K562 (cell line): ENCODE results near the gene ZSWIM6. TPM values are rescaled to one million over a fixed set of nuclear protein-coding genes. Genes with fewer than 3 reads are reported as not detected.

ENCODE experiments used
- ATAC-seq: fragments of 200-7000 bp; cut with Tn5 transposase; 3 replicates; pipeline ENCODE4 v1.9.1; 2020; ENCODE audit warnings: moderate library complexity
- BruUV-seq: library from RNA; stranded (reverse); fragments of 400-500 nt; replicated peaks from 2 replicates; lab custom pipeline; 2021; lab: Mats Ljungman, UMichigan
- CTCF ChIA-PET: fragments of 300-600 bp; formaldehyde crosslinking; extraction: SDS; loops from one replicate; lab custom pipeline; 2021; ENCODE audit warnings: low intra/inter-chr PET ratio; lab: Yijun Ruan, JAX
- POLR2A ChIA-PET: fragments of 300-600, 350-650 bp; sonication (Branson Sonifier 250); formaldehyde crosslinking; extraction: SDS; loops from one replicate; lab custom pipeline; 2021; ENCODE audit warnings: antibody characterized with exemption, inconsistent platforms; lab: Yijun Ruan, JAX
- DNase-seq, 4 experiments: peaks; one replicate each; pipeline versions ENCODE4 v3.0.0 to v3.0.0-alpha.2; 2011 to 2018; ENCODE audit warnings: low spot score in 3 of 4, mixed read lengths in 3 of 4; ENCODE audit errors: extremely low read depth in 1 of 4
- FAIRE-seq: peaks from 2 replicates; lab custom pipeline; 2011; peaks lifted over from hg19 to GRCh38; lab: Jason Lieb, UNC
- H2AFZ ChIP-seq: 2 replicates; pipeline ENCODE4 v1.6.0; 2011; ENCODE audit warnings: low read depth, low read length, control low read depth, inconsistent platforms
- H3K27ac ChIP-seq: fragments of 200-600 bp; 3 replicates; pipeline ENCODE4 v1.8.0; 2011; ENCODE audit warnings: low read depth, mild to moderate bottlenecking, control low read depth, inconsistent platforms, low read length, moderate library complexity, mixed read lengths; ENCODE audit errors: extremely low read depth
- H3K27me3 ChIP-seq, 2 experiments: fragments of 300-600 bp in 1 of 2; 2 replicates in 1 of 2; 3 replicates in 1 of 2; pipeline versions ENCODE4 v1.6.0 to v1.8.0; 2011; ENCODE audit warnings: inconsistent platforms in 2 of 2, low read length in 2 of 2, mild to moderate bottlenecking in 1 of 2, mixed read lengths in 1 of 2, moderate library complexity in 1 of 2; ENCODE audit not compliant: control insufficient read depth in 2 of 2, insufficient read depth in 2 of 2
- H3K36me3 ChIP-seq: fragments of 300-600 bp; 3 replicates; pipeline ENCODE4 v1.8.0; 2011; ENCODE audit warnings: mild to moderate bottlenecking, low read length, inconsistent platforms; ENCODE audit not compliant: control insufficient read depth, insufficient read depth
- H3K4me1 ChIP-seq, 2 experiments: fragments of 200-600 bp in 1 of 2; replicated peaks in 1 of 2; 2 replicates in 1 of 2; 3 replicates in 1 of 2; pipeline versions ENCODE4 v1.5.1 to v1.8.0; 2011; ENCODE audit warnings: inconsistent platforms in 2 of 2, low read length in 2 of 2, mild to moderate bottlenecking in 1 of 2, mixed read lengths in 1 of 2, moderate library complexity in 1 of 2; ENCODE audit not compliant: control insufficient read depth in 2 of 2, insufficient read depth in 2 of 2
- H3K4me2 ChIP-seq: 2 replicates; pipeline ENCODE4 v1.6.1; 2011; ENCODE audit warnings: low read length, control low read depth, inconsistent platforms, mixed read lengths; ENCODE audit not compliant: insufficient read depth
- H3K4me3 ChIP-seq: fragments of 200-600 bp; sonication (generic), shearing (Covaris generic); 2 replicates; pipeline ENCODE4 v1.5.1; 2016; ENCODE audit warnings: control low read depth, inconsistent platforms
- H3K79me2 ChIP-seq: fragments of 200-600 bp; 3 replicates; pipeline ENCODE4 v1.8.0; 2011; ENCODE audit warnings: low read length, inconsistent platforms; ENCODE audit not compliant: control insufficient read depth, insufficient read depth
- H3K9ac ChIP-seq, 2 experiments: 2 replicates each; pipeline versions ENCODE4 v1.6.0 to v1.6.1; 2011; ENCODE audit warnings: low read depth in 2 of 2, low read length in 2 of 2, control low read depth in 1 of 2, inconsistent platforms in 1 of 2, mild to moderate bottlenecking in 1 of 2, mixed read lengths in 1 of 2; ENCODE audit not compliant: insufficient read depth in 1 of 2
- H3K9me1 ChIP-seq: one replicate; pipeline ENCODE4 v1.6.0; 2011; ENCODE audit warnings: inconsistent platforms, mild to moderate bottlenecking, low read length, moderate library complexity; ENCODE audit not compliant: control insufficient read depth, insufficient read depth
- H3K9me3 ChIP-seq: replicated peaks from 2 replicates; pipeline ENCODE4 v1.5.1; 2011; ENCODE audit warnings: low read depth, low read length, inconsistent platforms; ENCODE audit not compliant: control insufficient read depth, insufficient read depth
- H4K20me1 ChIP-seq: replicated peaks from 2 replicates; pipeline ENCODE4 v1.6.1; 2011; ENCODE audit warnings: low read length, inconsistent platforms, mixed read lengths; ENCODE audit not compliant: control insufficient read depth, insufficient read depth
- DNMT1 ChIP-seq: fragments of 450-650 bp; IDR thresholded peaks from 2 replicates; pipeline ENCODE4 v1.6.1; 2016; ENCODE audit warnings: antibody characterized with exemption, mild to moderate bottlenecking
- HDAC2 ChIP-seq: fragments of 450-650 bp; IDR thresholded peaks from 2 replicates; pipeline ENCODE4 v1.6.1; 2016; ENCODE audit warnings: mild to moderate bottlenecking
- KLF16 ChIP-seq: IDR thresholded peaks from 2 replicates; pipeline ENCODE4 v1.6.1; 2016; ENCODE audit warnings: antibody characterized with exemption
- ZNF184 ChIP-seq: sonication (generic); formaldehyde crosslinking; IDR thresholded peaks from 2 replicates; pipeline ENCODE4 v1.5.0; 2020; ENCODE audit warnings: missing genetic modification reagents
- WGBS: fragments of 100-300 bp; shearing (Covaris generic); methylation state at CpG from one replicate; pipeline ENCODE4 v1.1.6; 2016; ENCODE audit warnings: low coverage, mixed read lengths; ENCODE audit not compliant: insufficient coverage; ENCODE audit errors: missing lambda C conversion rate; 5-methylcytosine and 5-hydroxymethylcytosine counted together
- in situ Hi-C: fragments of 300-500 bp; cut with MboI; formaldehyde crosslinking; loops from 4 replicates; pipeline ENCODE4 v1.15.0; 2018; ENCODE audit warnings: inconsistent platforms, mixed read lengths
- intact Hi-C: fragments of 100-400 bp; cut with micrococcal nuclease; formaldehyde crosslinking; loops from 2 replicates; pipeline ENCODE4 v1.14.2; 2022
- polyA plus RNA-seq, 8 experiments: library from polyadenylated mRNA; depleted of rRNA in 4 of 8; stranded (reverse) in 5 of 8; unstranded in 3 of 8; fragments of >200 nt; fragmentation: Nextera tagmentation in 2 of 8; fragmentation: Illumina TruSeq in 1 of 8; extraction: Ambion mirVana in 2 of 8; extraction: Trizol in 1 of 8; gene quantifications; 2 replicates each; pipeline versions ENCODE4 v1.2.1 to v1.2.3, GENCODE V29; 2011 to 2014; ENCODE audit warnings: inconsistent platforms in 1 of 8, missing spikeins in 1 of 8
- total RNA-seq, 7 experiments: library from RNA; depleted of rRNA in 6 of 7; stranded (reverse); fragments of >200 nt in 6 of 7; fragmentation: Illumina TruSeq in 2 of 7; extraction: Trizol in 2 of 7; gene quantifications; 2 replicates each; pipeline versions ENCODE4 v1.2.1 to v1.2.3, GENCODE V29; 2011 to 2021; ENCODE audit warnings: low replicate concordance in 1 of 7
- TF ChIP-seq, protein P1 (sequence below): fragments of 450-650 bp; conservative IDR thresholded peaks from 2 replicates; pipeline ENCODE4 v1.6.1; 2016; ENCODE audit warnings: missing genetic modification characterization, low read depth, mild to moderate bottlenecking, missing compliant biosample characterization, moderate library complexity
- TF ChIP-seq, protein P2 (sequence below): fragments of 450-650 bp; formaldehyde crosslinking; IDR thresholded peaks from 2 replicates; pipeline ENCODE4 v1.4.0; 2022; ENCODE audit warnings: mild to moderate bottlenecking, moderate library complexity

Gene ZSWIM6
- total and polyA plus RNA-seq, 9 of the 15 experiments (the other 6 are each of a cell fraction or from before 2014, with no cell fraction given), result 0.81 to 3.2 (median 2.0) TPM

GRCh38 chr5:61590473-61590872 lies 258.4 kb downstream of the ZSWIM6 start:
- peaks cover 5 to 11% of the 10 kb centered on the region in 2 experiments; a peak in 4 of 5 replicates for H3K27me3 ChIP-seq
- no peak for ATAC-seq
- H3K79me2 ChIP-seq, result no peaks in the 10 kb centered on the region
- no peak overlapping the region for H3K4me3 ChIP-seq
- no TSS peak for BruUV-seq
- H3K27ac ChIP-seq, result no peak overlapping the region
- ChIA-PET CTCF (no interaction called here), POLR2A (no interaction called here)
- intact Hi-C loops (no loop called here), in situ Hi-C loops (no loop called here)
- H3K9me1 ChIP-seq, result no peaks in the 10 kb centered on the region
- peaks cover 4% of the 10 kb centered on the region; the same call in 1 of the 2 replicates for H3K9me3 ChIP-seq
- H3K4me2 ChIP-seq, result no peak overlapping the region
- TF ChIP-seq HDAC2, result no peak
- TF ChIP-seq, protein P1, sequence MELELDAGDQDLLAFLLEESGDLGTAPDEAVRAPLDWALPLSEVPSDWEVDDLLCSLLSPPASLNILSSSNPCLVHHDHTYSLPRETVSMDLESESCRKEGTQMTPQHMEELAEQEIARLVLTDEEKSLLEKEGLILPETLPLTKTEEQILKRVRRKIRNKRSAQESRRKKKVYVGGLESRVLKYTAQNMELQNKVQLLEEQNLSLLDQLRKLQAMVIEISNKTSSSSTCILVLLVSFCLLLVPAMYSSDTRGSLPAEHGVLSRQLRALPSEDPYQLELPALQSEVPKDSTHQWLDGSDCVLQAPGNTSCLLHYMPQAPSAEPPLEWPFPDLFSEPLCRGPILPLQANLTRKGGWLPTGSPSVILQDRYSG (tag), result no peak
- WGBS, result 0% methylated on average over 2 of the region's 2 CpGs
- no peak overlapping the region for H3K9ac ChIP-seq
- no peak for FAIRE-seq
- H4K20me1 ChIP-seq, result no peaks in the 10 kb centered on the region
- H3K4me1 ChIP-seq, result no peaks in the 10 kb centered on the region
- no peaks in the 10 kb centered on the region for H3K36me3 ChIP-seq
- DNase-seq, result no peak
- H2AFZ ChIP-seq, result no peak overlapping the region

- POLR2A ChIA-PET, result no interaction called here
- no peak overlapping the region for H3K27ac ChIP-seq
- 11% methylated on average over 4 of the region's 4 CpGs for WGBS
- TF ChIP-seq, protein P2, sequence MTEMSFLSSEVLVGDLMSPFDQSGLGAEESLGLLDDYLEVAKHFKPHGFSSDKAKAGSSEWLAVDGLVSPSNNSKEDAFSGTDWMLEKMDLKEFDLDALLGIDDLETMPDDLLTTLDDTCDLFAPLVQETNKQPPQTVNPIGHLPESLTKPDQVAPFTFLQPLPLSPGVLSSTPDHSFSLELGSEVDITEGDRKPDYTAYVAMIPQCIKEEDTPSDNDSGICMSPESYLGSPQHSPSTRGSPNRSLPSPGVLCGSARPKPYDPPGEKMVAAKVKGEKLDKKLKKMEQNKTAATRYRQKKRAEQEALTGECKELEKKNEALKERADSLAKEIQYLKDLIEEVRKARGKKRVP (CRISPR knock-in tag), result no peak
- TF ChIP-seq KLF16 (no peak), DNMT1 (no peak), ZNF184 (CRISPR knock-in tag) (no peak)
- no peaks in the 10 kb centered on the region for H4K20me1 ChIP-seq
- no peak overlapping the region for H3K4me2 ChIP-seq
- CTCF ChIA-PET, result no interaction called here
- H3K9ac ChIP-seq, result no peak overlapping the region
- no peak for FAIRE-seq
- H2AFZ ChIP-seq, result no peak overlapping the region
- in situ Hi-C loops, result no loop called here
- no peaks in the 10 kb centered on the region for H3K9me1 ChIP-seq
- no peaks in the 10 kb centered on the region for H3K36me3 ChIP-seq
- H3K4me3 ChIP-seq, result no peak overlapping the region
- H3K27me3 ChIP-seq, result peaks cover 5 to 11% of the 10 kb centered on the region in 2 experiments; a peak in 3 of 5 replicates
- ATAC-seq, result no peak
- peaks cover 4% of the 10 kb centered on the region; the same call in 1 of the 2 replicates for H3K9me3 ChIP-seq
- H3K4me1 ChIP-seq, result no peaks in the 10 kb centered on the region
- BruUV-seq, result no TSS peak
- no peak for DNase-seq
- no peaks in the 10 kb centered on the region for H3K79me2 ChIP-seq
- intact Hi-C loops, result no loop called here
Observed at GRCh38 chr5:61591859-61592258, 259.8 kb downstream of the ZSWIM6 start.
